ENCODE results near the gene BUD13.

- TF ChIP-seq CTCF (conservative IDR thresholded peaks at IDR 0.05; ENCODE audit: low read depth, low read length) = no peak
- no peak for TF ChIP-seq EZH2 (IDR thresholded peaks at IDR 0.05; ENCODE audit: borderline replicate concordance, low read depth, low read length, poor library complexity, severe bottlenecking)
These were observed 38.4 kb upstream of the BUD13 start for GRCh38 chr11:116811194-116811593.
